Right hindlimb (tissue), 1 donor: ENCODE data around the gene RFC2.

Source experiments
- DNase-seq: peaks from one replicate; pipeline ENCODE4 v3.0.0-alpha.2; 2018

Gene RFC2

DNA sequence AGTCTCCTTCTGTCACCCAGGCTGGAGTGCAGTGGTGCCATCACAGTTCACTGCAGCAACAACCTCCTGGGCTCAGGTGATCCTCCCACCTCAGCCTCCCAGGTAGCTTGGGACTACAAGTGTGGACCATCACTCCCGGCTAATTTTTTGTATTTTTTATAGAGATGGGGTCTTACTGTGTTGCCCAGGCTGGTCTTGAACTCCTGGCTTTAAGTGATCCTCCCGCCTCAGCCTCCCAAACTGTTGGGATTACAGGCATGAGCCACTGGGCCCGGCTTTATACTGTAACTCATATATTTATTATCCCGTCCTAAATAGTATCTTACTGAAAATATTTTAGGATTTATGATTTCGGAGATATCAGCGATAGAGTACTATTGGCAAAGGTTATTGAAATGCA is 69.2 kb downstream of the RFC2 start:
- DNase-seq = no peak

DNA sequence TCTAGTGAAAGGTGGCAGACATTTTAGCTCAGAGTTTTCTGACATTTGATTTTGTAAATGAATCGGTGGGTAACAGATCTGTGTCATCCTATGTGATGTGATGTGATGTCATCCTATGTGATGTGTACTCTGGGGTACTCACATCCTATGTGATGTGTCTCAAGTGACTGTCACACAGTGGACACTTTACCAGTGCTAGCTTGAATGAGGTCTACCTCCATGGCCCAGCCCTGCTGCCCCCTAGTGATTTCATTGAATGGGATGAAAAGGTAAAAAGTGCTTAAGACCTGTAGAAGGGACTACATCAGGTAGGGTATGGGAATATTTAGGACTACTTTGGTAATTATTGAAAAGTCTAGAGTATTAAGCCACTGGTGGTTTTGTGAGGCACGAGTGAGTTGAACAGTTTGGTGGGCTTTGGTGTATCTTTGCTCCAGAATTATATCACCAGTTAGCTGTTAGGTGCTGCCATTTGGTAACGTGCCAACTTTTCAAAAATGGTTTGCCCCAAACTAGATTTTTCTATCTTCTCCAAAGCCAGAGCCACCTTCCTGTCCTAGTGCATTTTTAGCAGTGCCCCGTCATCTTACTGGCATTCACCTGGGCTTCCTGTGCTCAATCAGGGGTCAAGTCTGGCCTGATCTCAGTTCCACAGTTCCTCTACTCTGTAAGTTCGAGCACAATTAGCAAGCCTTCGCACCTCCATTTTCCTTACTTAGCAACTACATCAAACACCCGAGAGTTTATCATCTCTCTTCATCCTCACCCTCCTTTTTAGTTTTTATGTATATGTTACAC is 70.3 kb downstream of the RFC2 start:
- DNase-seq = no peak

DNA sequence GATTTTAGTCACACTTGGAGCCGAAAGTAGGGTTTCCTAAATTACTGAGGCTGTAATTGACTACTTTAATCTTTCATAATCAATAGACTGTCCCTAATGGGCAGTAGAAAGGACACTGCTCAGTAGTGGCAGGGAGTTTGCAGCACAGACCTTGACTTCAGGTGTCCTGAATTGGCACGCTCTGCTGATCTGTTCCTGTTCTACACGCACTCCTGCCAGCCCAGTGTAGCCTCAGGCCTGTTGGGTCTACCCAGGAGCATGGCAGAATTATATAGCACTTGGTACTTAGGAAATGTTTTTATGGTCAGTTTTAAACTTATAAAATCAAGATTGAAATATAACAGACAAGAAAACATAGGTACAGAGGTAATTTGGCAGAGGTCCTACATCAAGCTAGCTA is 71.1 kb downstream of the RFC2 start:
- DNase-seq = no peak

DNA sequence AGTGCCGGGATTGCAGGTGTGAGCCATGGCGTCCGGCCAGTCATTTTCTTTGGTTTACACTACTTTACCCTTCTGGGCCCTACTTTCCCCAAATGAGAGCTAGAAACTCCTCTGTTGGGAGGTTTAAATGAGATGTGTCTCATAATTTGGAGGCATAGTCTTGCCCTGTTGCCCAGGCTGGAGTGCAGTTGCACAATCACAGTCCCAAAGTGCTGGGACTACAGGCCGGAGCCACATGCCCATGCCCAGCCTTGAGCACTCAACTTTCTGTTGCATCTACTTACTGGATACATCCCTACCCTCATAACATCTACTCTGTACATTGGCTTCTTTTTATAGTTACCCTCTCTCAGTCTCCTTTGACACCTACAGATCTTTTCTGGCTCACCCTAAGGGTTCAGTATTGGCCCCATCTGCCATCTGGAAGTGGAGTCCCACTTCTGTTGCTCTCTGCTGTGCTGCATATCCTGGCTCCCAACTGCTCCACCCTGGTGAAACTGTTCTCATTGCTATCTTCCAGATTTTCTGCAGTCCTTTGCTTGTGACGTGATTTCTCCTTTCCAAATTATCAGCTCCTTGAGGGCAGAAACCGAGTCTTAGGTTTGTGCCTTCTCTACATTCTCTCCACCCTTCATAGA is 71.6 kb downstream of the RFC2 start:
- DNase-seq = no peak

DNA sequence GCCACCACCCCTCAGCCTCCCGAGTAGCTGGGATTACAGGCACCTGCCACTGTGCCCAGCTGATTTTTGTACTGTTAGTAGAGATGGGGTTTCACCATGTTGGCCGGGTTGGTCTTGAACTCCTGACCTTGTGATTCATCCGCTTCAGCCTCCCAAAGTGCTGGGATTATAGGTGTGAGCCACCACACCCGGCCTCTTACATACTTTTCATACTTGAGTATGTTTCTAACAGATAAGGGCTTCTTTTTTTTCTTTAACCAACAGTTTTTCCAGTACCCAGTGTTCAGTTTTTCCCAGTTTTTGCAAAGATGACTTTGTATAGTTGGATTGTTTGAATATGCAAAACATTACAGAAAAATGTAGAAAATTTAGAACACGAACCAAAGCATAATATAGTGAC is 72.4 kb downstream of the RFC2 start:
- DNase-seq = no peak
